ENCODE data around the gene CUL9.

CUL9 gene

GRCh38 chr6:43200541-43200940 lies 18.5 kb downstream of the CUL9 start:
- no peak for DNase-seq (ENCODE audit: low read depth)

GRCh38 chr6:43202451-43202850 lies 20.5 kb downstream of the CUL9 start:
- DNase-seq (ENCODE audit: low read depth) = no peak

DNA sequence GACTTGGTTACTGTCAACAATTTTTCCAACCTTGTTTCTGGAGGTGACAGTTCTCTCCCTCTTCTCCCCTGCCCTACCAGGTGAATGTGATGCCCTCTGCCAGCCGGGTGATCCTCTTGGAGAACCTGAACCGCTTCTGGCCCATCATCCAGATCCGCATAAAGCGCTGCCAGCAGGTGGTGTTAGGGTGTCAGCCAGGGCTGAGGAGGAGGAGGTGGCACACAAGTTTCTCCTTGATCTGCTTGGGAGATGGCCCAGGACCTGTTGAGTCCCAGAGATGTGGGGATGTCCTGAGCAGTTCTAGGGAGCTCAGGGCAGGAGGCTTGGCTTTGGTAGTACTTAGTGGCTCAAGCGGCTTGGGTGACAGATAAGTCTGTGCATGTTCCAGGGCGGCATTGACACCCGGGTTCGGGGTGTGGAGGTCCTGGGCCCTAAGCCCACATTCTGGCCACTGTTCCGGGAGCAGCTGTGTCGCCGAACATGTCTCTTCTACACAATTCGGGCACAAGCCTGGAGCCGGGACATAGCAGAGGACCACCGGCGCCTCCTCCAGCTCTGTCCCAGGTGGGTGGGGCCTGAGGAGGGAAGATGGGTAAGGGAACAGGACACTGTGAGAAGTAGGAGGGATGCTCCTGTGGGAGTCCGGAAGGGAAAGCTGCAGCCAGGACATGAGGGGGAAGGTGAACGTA lies 21.2 kb downstream of the CUL9 start:
- DNase-seq (ENCODE audit: low read depth) = no peak

DNA sequence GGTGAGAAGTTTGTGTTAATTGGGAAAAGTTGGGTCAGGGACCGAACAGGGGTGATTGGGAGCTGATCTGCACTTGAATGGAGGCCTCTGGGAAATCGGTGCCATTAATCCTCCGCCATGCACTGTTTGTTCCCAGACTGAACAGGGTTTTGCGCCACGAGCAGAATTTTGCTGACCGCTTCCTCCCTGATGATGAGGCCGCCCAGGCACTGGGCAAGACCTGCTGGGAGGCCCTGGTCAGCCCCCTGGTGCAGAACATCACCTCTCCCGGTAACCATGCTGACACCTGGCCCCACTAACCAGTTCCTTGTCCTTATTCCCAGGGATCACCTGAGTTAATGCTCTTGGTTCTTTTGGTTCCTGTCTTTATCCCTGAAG lies 21.7 kb downstream of the CUL9 start:
- no peak for DNase-seq (ENCODE audit: low read depth)

GRCh38 chr6:43204271-43205105 lies 22.5 kb downstream of the CUL9 start:
- DNase-seq (ENCODE audit: low read depth) = no peak

- no peak for DNase-seq (ENCODE audit: low read depth)
Measured at GRCh38 chr6:43205849-43206248, 23.9 kb downstream of the CUL9 start.

DNA sequence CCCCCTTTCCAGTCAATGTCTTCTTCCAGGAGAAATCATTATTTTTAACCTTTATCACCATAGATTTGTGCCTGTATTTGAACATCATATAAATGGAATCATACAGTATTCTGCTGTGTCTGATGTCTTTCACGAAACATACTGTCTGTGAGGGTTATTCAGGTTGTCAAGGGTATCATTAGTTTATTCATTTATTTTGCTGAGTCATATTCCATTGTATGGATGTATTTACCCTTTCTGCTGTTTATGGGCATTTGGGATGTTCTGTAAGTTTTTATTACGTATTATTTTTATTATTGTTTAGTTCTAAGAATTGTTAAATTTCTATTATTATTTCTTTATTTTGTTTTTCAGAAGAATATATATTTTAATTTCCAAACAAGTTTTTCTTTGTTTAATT lies 25.3 kb downstream of the CUL9 start:
- DNase-seq (ENCODE audit: low read depth) = no peak

GRCh38 chr6:43211955-43212354 lies 30.0 kb downstream of the CUL9 start:
- no peak for DNase-seq (ENCODE audit: low read depth)

- no peak for DNase-seq (ENCODE audit: low read depth)
Measured at GRCh38 chr6:43213431-43213830, 31.4 kb downstream of the CUL9 start.

DNA sequence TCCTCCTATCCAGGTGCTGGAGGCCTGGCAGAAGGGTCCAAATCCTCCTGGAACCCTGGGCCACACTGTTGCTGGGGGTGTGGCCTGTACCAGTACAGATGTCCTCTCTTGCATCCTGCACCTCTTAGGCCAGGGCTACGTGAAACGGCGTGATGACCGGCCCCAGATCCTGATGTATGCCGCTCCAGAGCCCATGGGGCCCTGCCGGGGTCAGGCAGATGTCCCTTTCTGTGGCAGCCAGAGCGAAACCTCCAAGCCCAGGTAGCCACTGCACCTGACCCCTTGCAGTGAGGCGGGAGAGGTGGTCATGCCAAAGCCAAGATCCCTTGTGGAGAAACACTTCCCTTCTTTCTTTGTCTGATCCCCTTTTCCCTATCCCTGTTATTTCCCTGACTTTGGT lies 33.1 kb downstream of the CUL9 start:
- DNase-seq (ENCODE audit: low read depth) = no peak

GRCh38 chr6:43216200-43216599 lies 34.2 kb downstream of the CUL9 start:
- DNase-seq (ENCODE audit: low read depth) = no peak

DNA sequence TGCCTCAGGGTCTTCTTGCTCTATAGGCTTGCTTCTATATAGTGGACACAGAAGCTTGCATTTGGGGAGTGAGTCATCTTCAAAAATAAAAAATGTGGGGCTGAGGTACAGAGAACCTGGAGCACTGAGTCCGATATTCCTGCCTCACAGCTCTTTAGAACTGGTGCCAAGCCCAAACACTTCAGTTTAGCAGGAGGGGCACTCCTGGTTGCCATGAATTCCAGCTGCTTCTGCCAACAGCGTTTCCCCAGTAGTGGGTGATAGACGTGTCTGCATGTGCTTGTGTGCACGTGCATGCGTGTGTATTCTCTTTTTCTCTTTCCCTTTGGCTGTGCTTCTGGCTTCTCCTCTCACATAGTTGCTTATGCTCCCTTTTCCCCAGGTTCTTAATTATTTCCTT lies 35.4 kb downstream of the CUL9 start:
- no peak for DNase-seq (ENCODE audit: low read depth)

- no peak for DNase-seq (ENCODE audit: low read depth)
Measured at GRCh38 chr6:43219119-43219518, 37.1 kb downstream of the CUL9 start.

DNA sequence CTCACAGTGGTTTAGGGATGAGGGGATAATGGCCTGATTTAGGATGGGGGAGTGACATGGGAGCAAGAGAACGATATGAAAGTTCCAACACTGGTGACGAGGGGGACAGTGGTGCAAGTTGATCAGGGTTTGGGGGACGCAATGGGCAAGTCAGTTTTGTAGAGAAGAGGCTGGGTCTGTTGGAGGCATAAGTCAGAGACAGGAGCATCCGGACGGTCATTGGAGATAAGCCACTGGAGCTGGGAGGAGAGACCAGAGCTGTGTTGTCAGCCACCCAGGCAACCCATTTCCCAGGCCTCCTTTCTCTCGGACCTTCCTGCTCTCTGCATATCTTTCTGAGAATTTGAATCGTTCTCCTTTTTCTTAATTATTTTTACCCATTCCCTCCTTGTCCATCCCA lies 37.8 kb downstream of the CUL9 start:
- DNase-seq (ENCODE audit: low read depth) = no peak

DNA sequence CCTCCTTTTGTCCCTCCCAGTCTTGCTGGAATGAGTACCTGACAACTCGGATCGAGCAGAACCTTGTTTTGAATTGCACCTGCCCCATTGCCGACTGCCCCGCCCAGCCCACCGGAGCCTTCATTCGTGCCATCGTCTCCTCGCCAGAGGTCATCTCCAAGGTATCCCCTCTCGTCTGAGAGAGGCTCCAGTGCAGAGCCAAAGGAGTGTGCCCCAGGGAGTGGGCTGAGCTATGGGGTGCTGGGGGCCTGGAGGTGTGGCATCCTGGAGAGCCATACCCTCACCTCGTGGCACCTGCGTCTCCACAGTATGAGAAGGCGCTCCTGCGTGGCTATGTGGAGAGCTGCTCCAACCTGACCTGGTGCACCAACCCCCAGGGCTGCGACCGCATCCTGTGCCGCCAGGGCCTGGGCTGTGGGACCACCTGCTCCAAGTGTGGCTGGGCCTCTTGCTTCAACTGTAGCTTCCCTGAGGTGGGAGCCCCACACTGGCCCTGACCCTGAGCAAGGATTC lies 38.5 kb downstream of the CUL9 start:
- DNase-seq (ENCODE audit: low read depth) = no peak

GRCh38 chr6:43221046-43221972 lies 39.3 kb downstream of the CUL9 start:
- DNase-seq (ENCODE audit: low read depth) = no peak

DNA sequence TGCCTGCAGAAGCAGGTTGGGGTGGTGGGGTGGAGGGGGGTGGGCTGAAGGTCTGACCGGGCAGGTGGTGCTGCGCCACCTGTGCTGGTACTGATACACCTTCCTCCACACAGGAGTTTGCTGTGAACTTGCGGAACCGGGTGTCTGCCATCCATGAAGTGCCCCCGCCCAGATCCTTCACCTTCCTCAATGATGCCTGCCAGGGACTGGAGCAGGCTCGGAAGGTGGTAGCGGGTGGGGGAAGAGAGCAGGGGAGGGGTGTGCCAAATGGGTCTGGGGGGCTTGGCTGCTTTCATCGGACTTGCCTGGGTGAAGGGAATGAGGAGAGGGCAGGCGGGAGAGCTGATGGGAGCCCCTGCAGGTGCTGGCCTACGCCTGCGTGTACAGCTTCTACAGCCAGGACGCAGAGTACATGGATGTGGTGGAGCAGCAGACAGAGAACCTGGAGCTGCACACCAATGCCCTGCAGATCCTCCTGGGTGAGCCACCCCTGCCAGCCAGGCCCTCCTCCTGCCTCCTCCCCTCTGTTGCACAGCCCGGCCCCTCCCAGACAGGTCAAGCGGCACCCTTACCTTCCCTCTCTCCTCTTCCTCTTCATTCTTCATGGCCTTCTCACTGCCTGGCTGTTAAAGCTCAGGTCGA lies 40.5 kb downstream of the CUL9 start:
- no peak for DNase-seq (ENCODE audit: low read depth)

DNA sequence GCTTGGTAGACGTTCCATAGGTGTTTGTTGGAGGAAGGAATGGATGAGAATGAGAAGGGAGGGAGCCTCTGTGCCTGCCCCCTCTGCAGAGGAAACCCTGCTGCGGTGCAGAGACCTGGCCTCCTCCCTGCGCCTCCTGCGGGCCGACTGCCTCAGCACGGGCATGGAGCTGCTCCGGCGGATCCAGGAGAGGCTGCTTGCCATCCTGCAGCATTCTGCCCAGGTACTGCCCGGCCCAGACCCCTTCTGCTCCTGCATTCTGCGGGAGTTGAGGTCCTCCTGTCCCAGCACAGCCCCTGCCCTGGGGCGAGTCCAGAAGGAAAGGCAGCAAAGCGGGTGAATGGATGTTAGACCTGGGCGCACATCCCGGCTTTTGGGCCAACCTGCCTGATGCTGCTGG lies 41.2 kb downstream of the CUL9 start:
- DNase-seq (ENCODE audit: low read depth) = no peak

DNA sequence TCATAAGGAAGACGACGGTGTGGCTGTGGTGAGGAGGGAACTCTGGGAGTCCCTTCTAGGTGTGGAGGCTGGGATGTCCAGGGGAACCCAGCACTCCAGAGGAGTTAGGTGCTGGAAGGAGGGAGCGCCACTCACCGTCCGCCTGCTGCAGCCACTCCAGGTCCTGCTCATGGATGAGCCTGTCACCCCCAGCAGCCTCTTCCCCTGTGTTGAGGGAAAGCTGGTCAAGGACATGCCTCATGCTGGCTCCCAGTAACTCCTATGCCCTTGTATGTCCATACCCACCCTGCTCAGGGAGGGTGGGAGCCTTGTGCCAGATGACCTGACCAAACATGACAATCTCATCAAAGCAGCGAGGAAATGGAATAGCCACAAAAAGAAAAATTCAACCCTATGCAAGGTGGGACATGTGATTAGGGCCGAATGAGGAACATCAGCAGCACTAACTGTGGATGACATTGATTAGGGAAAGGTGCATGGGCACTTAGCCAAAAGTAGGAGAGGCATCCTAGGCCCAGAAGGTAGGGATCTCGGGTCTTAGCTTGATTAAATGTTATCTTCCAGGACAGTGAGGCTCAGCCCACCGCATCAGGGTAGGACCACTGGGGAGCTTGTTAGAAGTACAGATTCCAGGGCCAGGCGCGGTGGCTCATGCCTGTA lies 44.3 kb downstream of the CUL9 start:
- no peak for DNase-seq (ENCODE audit: low read depth)

- DNase-seq (ENCODE audit: low read depth) = peak; percentile 73
Measured at GRCh38 chr6:43228951-43229802, 47.2 kb downstream of the CUL9 start, which contains the start of gene DNPH1. Gene DNPH1 (minus strand): TSS chr6:43229481. CDS start chr6:43229456, 25 bp downstream.
